Measurements from ENCODE around the gene AKT3. TPM values are rescaled to one million over a fixed set of nuclear protein-coding genes. Genes with fewer than 3 reads are reported as not detected.

The AKT3 gene
- total and polyA plus RNA-seq, 2 of the 8 experiments (the other 6 are each of a cell fraction or from before 2014, with no cell fraction given), result 6.0 to 36.4 TPM

GRCh38 chr1:243732637-243733036 is 117.4 kb downstream of the AKT3 start (continued):
- TF ChIP-seq POLR2AphosphoS5 (IDR thresholded peaks at IDR 0.05; ENCODE audit: low read depth, low read length), result no peak
- no peak for TF ChIP-seq CREB1 (IDR thresholded peaks at IDR 0.05)
- TF ChIP-seq RXRA (IDR thresholded peaks at IDR 0.05; ENCODE audit: insufficient read depth, low read depth, low read length), result no peak
- no peak for TF ChIP-seq TAF7 (optimal IDR thresholded peaks at IDR 0.05; ENCODE audit: borderline replicate concordance, low read depth, low read length)
- no peak for TF ChIP-seq PHF8 (conservative IDR thresholded peaks at IDR 0.05; ENCODE audit: low read depth, low read length)
- TF ChIP-seq SP1 (IDR thresholded peaks at IDR 0.05; ENCODE audit: low read depth, low read length), result peak; percentile 21; the same call in 1 of the 2 replicates
- no peak for TF ChIP-seq RBBP5 (IDR thresholded peaks at IDR 0.05; ENCODE audit: borderline replicate concordance, low read depth, low read length)
- TF ChIP-seq NRF1 (IDR thresholded peaks at IDR 0.05; ENCODE audit: low read depth, low read length), result no peak
- TF ChIP-seq TCF12 (IDR thresholded peaks at IDR 0.05; ENCODE audit: low read depth, low read length), result peak; percentile 77; the same call in 1 of the 2 replicates
- TF ChIP-seq RFX5 (IDR thresholded peaks at IDR 0.05; ENCODE audit: borderline replicate concordance, low read depth, low read length), result no peak

Measured in H1 (cell line).